CD4-positive, alpha-beta T cell treated with Interleukin-17A for 4 hours (primary cell): ENCODE data around the gene TCF3.

ENCODE experiments used
- DNase-seq: peaks from one replicate; pipeline ENCODE4 v3.0.0-alpha.2; 2020; ENCODE audit warnings: mixed read lengths

The TCF3 gene

GRCh38 chr19:1577929-1578618 lies 74.3 kb downstream of the TCF3 start:
- no peak for DNase-seq

GRCh38 chr19:1577090-1577928 lies 75.1 kb downstream of the TCF3 start:
- no peak for DNase-seq

- DNase-seq, result no peak
Observed at GRCh38 chr19:1576242-1577089, 75.9 kb downstream of the TCF3 start.

GRCh38 chr19:1575323-1576241 lies 76.8 kb downstream of the TCF3 start:
- DNase-seq, result no peak

- no peak for DNase-seq
Observed at GRCh38 chr19:1574354-1575136, 77.9 kb downstream of the TCF3 start.

- DNase-seq, result no peak
Observed at GRCh38 chr19:1572795-1573194, 79.6 kb downstream of the TCF3 start.

DNA sequence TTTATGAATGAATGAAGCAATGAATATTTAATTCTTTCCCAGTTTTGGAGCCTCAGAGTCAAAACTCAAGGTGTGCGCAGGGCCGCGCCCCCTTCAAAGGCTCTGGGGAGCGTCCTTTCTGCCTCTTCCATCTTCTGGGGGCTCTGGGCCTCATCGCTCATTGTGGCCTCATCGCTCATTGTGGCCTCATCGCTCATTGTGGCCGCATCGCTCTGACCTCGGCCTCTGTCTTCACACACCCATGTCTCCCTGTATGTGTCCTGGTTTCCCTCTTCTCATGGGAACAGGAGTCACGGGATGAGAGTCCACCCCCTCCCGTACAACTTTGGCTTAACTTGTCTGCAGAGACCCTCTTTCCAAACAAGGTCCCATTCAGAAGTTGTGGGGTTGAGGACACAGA lies 81.1 kb downstream of the TCF3 start:
- no peak for DNase-seq

GRCh38 chr19:1570836-1571235 lies 81.6 kb downstream of the TCF3 start:
- DNase-seq, result no peak

DNA sequence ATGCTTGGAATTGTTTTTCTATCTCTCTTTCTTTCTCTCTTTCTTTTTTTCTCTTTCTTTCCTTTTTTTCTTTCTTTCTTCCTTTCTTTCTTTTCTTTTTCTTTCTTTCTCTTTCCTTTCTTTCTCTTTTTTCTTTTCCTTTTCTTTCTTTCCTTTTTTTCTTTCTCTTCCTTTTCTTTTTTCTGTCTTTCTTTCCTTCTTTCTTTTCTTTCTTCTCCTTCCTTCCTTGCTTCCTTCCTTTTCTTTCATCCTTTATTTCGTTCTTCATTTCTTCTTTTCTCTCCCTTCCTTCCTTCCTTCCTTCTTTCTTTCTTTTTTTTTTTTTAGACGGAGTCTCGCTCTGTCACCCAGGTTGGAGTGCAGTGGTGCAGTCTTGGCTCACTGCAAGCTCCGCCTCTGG lies 82.4 kb downstream of the TCF3 start:
- no peak for DNase-seq

GRCh38 chr19:1568320-1569019 lies 83.9 kb downstream of the TCF3 start, which contains the start of gene MEX3D:
TSS of gene MEX3D (minus strand) at chr19:1568325. CDS start at chr19:1568058, 267 bp downstream.
- peak; percentile 91 for DNase-seq

- no peak for DNase-seq
Observed at GRCh38 chr19:1567848-1568227, 84.6 kb downstream of the TCF3 start.

DNA sequence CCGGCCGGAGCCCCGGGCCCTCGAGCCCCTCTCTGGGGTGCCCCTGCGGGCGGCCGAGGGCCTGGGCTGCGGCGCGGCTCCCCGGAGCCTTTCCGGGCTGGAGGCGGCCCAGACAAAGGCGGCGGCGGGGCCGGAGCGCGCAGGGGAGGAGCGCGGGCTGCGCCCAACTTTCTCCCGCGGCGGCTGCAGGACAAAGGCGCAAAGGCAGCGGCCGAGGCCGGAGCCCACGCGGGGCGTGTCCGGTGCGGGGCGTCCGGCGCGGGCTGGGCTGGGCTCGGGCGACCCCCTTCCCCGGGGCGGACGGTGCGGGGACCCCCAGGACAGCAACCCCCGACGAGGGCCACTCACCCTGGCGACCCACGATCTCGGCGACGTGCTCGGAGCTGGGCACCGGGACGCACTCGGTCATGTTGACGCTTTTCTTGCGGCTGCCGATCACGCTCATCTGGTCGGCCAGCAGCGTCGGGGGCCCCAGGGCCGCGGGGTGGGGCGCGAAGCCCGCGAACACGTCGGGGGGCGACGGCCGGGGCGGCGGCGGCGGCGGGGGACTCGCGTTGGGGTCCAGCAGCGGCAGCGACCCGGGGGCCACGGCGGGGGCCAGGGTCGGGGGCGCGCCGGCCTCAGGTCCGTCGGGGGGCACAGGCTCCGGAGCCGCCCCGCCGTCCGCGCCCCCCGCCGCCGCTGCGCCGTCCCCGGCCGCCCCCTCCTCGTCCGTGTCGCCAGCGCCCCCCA lies 85.1 kb downstream of the TCF3 start:
- DNase-seq, result peak; percentile 16

GRCh38 chr19:1566392-1567115 lies 85.9 kb downstream of the TCF3 start:
- no peak for DNase-seq

DNA sequence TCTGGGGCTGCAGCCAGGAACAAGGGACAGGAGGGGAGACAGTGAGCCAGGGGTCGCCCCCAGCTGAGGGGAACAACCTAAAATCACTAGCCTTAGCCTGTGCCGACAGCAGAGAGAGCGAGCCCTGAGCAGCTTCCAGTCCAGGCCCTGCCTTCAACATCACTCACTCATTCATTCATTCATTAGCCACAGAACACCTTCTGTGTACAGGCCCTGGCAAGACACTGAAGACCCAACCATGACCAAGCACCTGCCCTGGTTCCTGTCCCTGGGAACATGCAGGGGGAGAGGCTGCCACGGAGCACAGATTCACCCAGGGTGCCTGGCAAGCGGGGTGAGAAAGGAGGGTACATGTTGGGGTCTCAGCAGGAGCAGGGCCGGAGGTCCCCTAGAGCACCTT lies 89.2 kb downstream of the TCF3 start:
- no peak for DNase-seq

GRCh38 chr19:1561236-1561842 lies 91.1 kb downstream of the TCF3 start:
- no peak for DNase-seq

- no peak for DNase-seq
Observed at GRCh38 chr19:1560286-1560882, 92.0 kb downstream of the TCF3 start.
